ENCODE data around the gene PKIB. TPM values are rescaled to one million over a fixed set of nuclear protein-coding genes. Genes with fewer than 3 reads are reported as not detected.

Gene PKIB
- total RNA-seq, 1 experiment from 2014 or later: 28.0 TPM

- ChIA-PET CTCF (no interaction called here), POLR2A (ENCODE audit: unreplicated experiment) (no interaction called here)
- Histone ChIP-seq H3K9ac (ENCODE audit: low read length) (no peak overlapping the region), H3K4me1 (ENCODE audit: insufficient read depth, low read length) (no peaks in the 10 kb centered on the region), H3K36me3 (ENCODE audit: low read depth, low read length) (no peaks in the 10 kb centered on the region), H3K79me2 (ENCODE audit: low read length) (no peaks in the 10 kb centered on the region), H3K4me3 (ENCODE audit: low read length) (no peak overlapping the region), H3K27me3 (ENCODE audit: low read length) (no peaks in the 10 kb centered on the region), H3K4me2 (ENCODE audit: low read length) (no peak overlapping the region), H2AFZ (ENCODE audit: low read length) (no peak overlapping the region), H3K9me2 (replicated peaks; ENCODE audit: low read length) (no peaks in the 10 kb centered on the region), H4K20me1 (ENCODE audit: low read length) (no peaks in the 10 kb centered on the region), H3F3A (ENCODE audit: low read length, unreplicated experiment) (no peaks in the 10 kb centered on the region), H3K9me3 (ENCODE audit: low read length) (no peaks in the 10 kb centered on the region), H3K27ac (ENCODE audit: low read length) (no peak overlapping the region)
- DNase-seq: no peak
- intact Hi-C loops (cut with micrococcal nuclease): no loop called here
- ATAC-seq: no peak
- TF ChIP-seq CTCF (conservative IDR thresholded peaks at IDR 0.05; ENCODE audit: low read depth, low read length) (no peak), EZH2phosphoT487 (IDR thresholded peaks at IDR 0.05; ENCODE audit: borderline replicate concordance, low read length) (no peak), EZH2 (IDR thresholded peaks at IDR 0.05; ENCODE audit: low read length, unreplicated experiment) (no peak)
- TSS peak; percentile 13 for BruUV-seq (replicated peaks)
These were observed 109.0 kb downstream of the PKIB start for GRCh38 chr6:122719176-122719575.

- ChIA-PET POLR2A (ENCODE audit: unreplicated experiment) (no interaction called here), CTCF (no interaction called here)
- Histone ChIP-seq H3K4me3 (ENCODE audit: low read length) (no peak overlapping the region), H3K27me3 (ENCODE audit: low read length) (no peaks in the 10 kb centered on the region), H3K79me2 (ENCODE audit: low read length) (no peaks in the 10 kb centered on the region), H4K20me1 (ENCODE audit: low read length) (no peaks in the 10 kb centered on the region), H3K9me2 (replicated peaks; ENCODE audit: low read length) (no peaks in the 10 kb centered on the region), H3K4me2 (ENCODE audit: low read length) (no peak overlapping the region), H3K36me3 (ENCODE audit: low read depth, low read length) (no peaks in the 10 kb centered on the region), H3K27ac (ENCODE audit: low read length) (no peak overlapping the region), H3K9ac (ENCODE audit: low read length) (no peak overlapping the region), H3K9me3 (ENCODE audit: low read length) (no peaks in the 10 kb centered on the region), H3F3A (ENCODE audit: low read length, unreplicated experiment) (no peaks in the 10 kb centered on the region), H3K4me1 (ENCODE audit: insufficient read depth, low read length) (no peaks in the 10 kb centered on the region), H2AFZ (ENCODE audit: low read length) (no peak overlapping the region)
- no peak for TF ChIP-seq EZH2 (IDR thresholded peaks at IDR 0.05; ENCODE audit: low read length, unreplicated experiment)
- TF ChIP-seq CTCF (conservative IDR thresholded peaks at IDR 0.05; ENCODE audit: low read depth, low read length): no peak
- no peak for TF ChIP-seq EZH2phosphoT487 (IDR thresholded peaks at IDR 0.05; ENCODE audit: borderline replicate concordance, low read length)
- no TSS peak for BruUV-seq (replicated peaks)
- intact Hi-C loops (cut with micrococcal nuclease): no loop called here
- no peak for DNase-seq
- ATAC-seq: no peak
These were observed 112.5 kb downstream of the PKIB start for GRCh38 chr6:122722746-122723145.

GRCh38 chr6:122726649-122727048 is 116.4 kb downstream of the PKIB start:
- ATAC-seq (peak; percentile 46; the same call in 1 of the 2 replicates), DNase-seq (peak; percentile 47)
- CTCF ChIA-PET: interaction anchor here (0.7 kb wide), 1 partner anchor 116 kb away, joined by 3 read pairs; no protein-coding TSS in a partner anchor
- H3K4me3 ChIP-seq (ENCODE audit: low read length): no peak overlapping the region
- BruUV-seq (replicated peaks): no TSS peak
- no peaks in the 10 kb centered on the region for H3K4me1 ChIP-seq (ENCODE audit: insufficient read depth, low read length)
- H3K4me2 ChIP-seq (ENCODE audit: low read length): no peak overlapping the region
- no peak overlapping the region for H2AFZ ChIP-seq (ENCODE audit: low read length)
- no peaks in the 10 kb centered on the region for H3K36me3 ChIP-seq (ENCODE audit: low read depth, low read length)
- intact Hi-C loops (cut with micrococcal nuclease): loop anchor here (2.0 kb wide), 1 partner anchor 116 kb away; the partner anchor contains the start of gene PKIB
- H3F3A ChIP-seq (ENCODE audit: low read length, unreplicated experiment): no peaks in the 10 kb centered on the region
- no peak overlapping the region for H3K27ac ChIP-seq (ENCODE audit: low read length)
- H3K9me2 ChIP-seq (replicated peaks; ENCODE audit: low read length): no peaks in the 10 kb centered on the region
- no peaks in the 10 kb centered on the region for H3K9me3 ChIP-seq (ENCODE audit: low read length)
- no peaks in the 10 kb centered on the region for H4K20me1 ChIP-seq (ENCODE audit: low read length)
- no peaks in the 10 kb centered on the region for H3K27me3 ChIP-seq (ENCODE audit: low read length)
- TF ChIP-seq CTCF (conservative IDR thresholded peaks at IDR 0.05; ENCODE audit: low read depth, low read length) (peak; percentile 65), EZH2 (IDR thresholded peaks at IDR 0.05; ENCODE audit: low read length, unreplicated experiment) (no peak)
- no peak overlapping the region for H3K9ac ChIP-seq (ENCODE audit: low read length)
- POLR2A ChIA-PET (ENCODE audit: unreplicated experiment): no interaction called here
- H3K79me2 ChIP-seq (ENCODE audit: low read length): no peaks in the 10 kb centered on the region
